ENCODE measurements around the gene MEIOC. TPM values are rescaled to one million over a fixed set of nuclear protein-coding genes. Genes with fewer than 3 reads are reported as not detected.
A peak's percentile ranks its signal among the peaks of the same experiment; 100 is the strongest.

MEIOC gene
- total RNA-seq, 1 experiment from 2014 or later, result not detected

- Histone ChIP-seq H3K4me1 (ENCODE audit: insufficient read depth, low read length) (no peaks in the 10 kb centered on the region), H3K27me3 (ENCODE audit: low read length) (no peaks in the 10 kb centered on the region), H3K9me3 (ENCODE audit: low read length) (no peaks in the 10 kb centered on the region), H4K20me1 (ENCODE audit: low read length) (no peaks in the 10 kb centered on the region), H2AFZ (ENCODE audit: low read length) (no peak overlapping the region), H3K9me2 (replicated peaks; ENCODE audit: low read length) (no peaks in the 10 kb centered on the region), H3K9ac (ENCODE audit: low read length) (no peak overlapping the region), H3K27ac (ENCODE audit: low read length) (no peak overlapping the region), H3K79me2 (ENCODE audit: low read length) (no peaks in the 10 kb centered on the region), H3K4me2 (ENCODE audit: low read length) (no peak overlapping the region), H3F3A (ENCODE audit: low read length, unreplicated experiment) (no peaks in the 10 kb centered on the region), H3K36me3 (ENCODE audit: low read depth, low read length) (no peaks in the 10 kb centered on the region), H3K4me3 (ENCODE audit: low read length) (no peak overlapping the region)
- DNase-seq (no peak), ATAC-seq (no peak)
- POLR2A ChIA-PET (ENCODE audit: unreplicated experiment), result no interaction called here
- TF ChIP-seq EZH2 (IDR thresholded peaks at IDR 0.05; ENCODE audit: low read length, unreplicated experiment) (no peak), EZH2phosphoT487 (IDR thresholded peaks at IDR 0.05; ENCODE audit: borderline replicate concordance, low read length) (no peak), CTCF (conservative IDR thresholded peaks at IDR 0.05; ENCODE audit: low read depth, low read length) (no peak)
- no TSS peak for BruUV-seq (replicated peaks)
- intact Hi-C loops (cut with micrococcal nuclease), result no loop called here
- CTCF ChIA-PET, result no interaction called here
Observed at GRCh38 chr17:44607836-44608690, 48.2 kb upstream of the MEIOC start.

- no peaks in the 10 kb centered on the region for H3K79me2 ChIP-seq (ENCODE audit: low read length)
- H3F3A ChIP-seq (ENCODE audit: low read length, unreplicated experiment), result no peaks in the 10 kb centered on the region
- ChIA-PET CTCF (no interaction called here), POLR2A (ENCODE audit: unreplicated experiment) (no interaction called here)
- intact Hi-C loops (cut with micrococcal nuclease), result no loop called here
- H3K4me2 ChIP-seq (ENCODE audit: low read length), result no peak overlapping the region
- TF ChIP-seq EZH2 (IDR thresholded peaks at IDR 0.05; ENCODE audit: low read length, unreplicated experiment), result no peak
- TF ChIP-seq CTCF (conservative IDR thresholded peaks at IDR 0.05; ENCODE audit: low read depth, low read length), result no peak
- no peak for TF ChIP-seq EZH2phosphoT487 (IDR thresholded peaks at IDR 0.05; ENCODE audit: borderline replicate concordance, low read length)
- DNase-seq, result no peak
- no peak overlapping the region for H3K27ac ChIP-seq (ENCODE audit: low read length)
- no peaks in the 10 kb centered on the region for H3K27me3 ChIP-seq (ENCODE audit: low read length)
- H3K36me3 ChIP-seq (ENCODE audit: low read depth, low read length), result no peaks in the 10 kb centered on the region
- H3K4me1 ChIP-seq (ENCODE audit: insufficient read depth, low read length), result no peaks in the 10 kb centered on the region
- no peak overlapping the region for H2AFZ ChIP-seq (ENCODE audit: low read length)
- H3K9me2 ChIP-seq (replicated peaks; ENCODE audit: low read length), result no peaks in the 10 kb centered on the region
- H3K4me3 ChIP-seq (ENCODE audit: low read length), result no peak overlapping the region
- H4K20me1 ChIP-seq (ENCODE audit: low read length), result no peaks in the 10 kb centered on the region
- peak; percentile 35; the same call in 1 of the 2 replicates for ATAC-seq
- no TSS peak for BruUV-seq (replicated peaks)
- H3K9me3 ChIP-seq (ENCODE audit: low read length), result no peaks in the 10 kb centered on the region
- no peak overlapping the region for H3K9ac ChIP-seq (ENCODE audit: low read length)
Observed at GRCh38 chr17:44608727-44609435, 47.4 kb upstream of the MEIOC start.

GRCh38 chr17:44610331-44610730 lies 45.9 kb upstream of the MEIOC start:
- no peak for DNase-seq

More at GRCh38 chr17:44610331-44610730, 45.9 kb upstream of the MEIOC start:
- Histone ChIP-seq H3K9me2 (replicated peaks; ENCODE audit: low read length) (no peaks in the 10 kb centered on the region), H3K36me3 (ENCODE audit: low read depth, low read length) (no peaks in the 10 kb centered on the region), H3K4me1 (ENCODE audit: insufficient read depth, low read length) (no peaks in the 10 kb centered on the region), H4K20me1 (ENCODE audit: low read length) (no peaks in the 10 kb centered on the region), H2AFZ (ENCODE audit: low read length) (no peak overlapping the region), H3K4me2 (ENCODE audit: low read length) (no peak overlapping the region), H3K9me3 (ENCODE audit: low read length) (no peaks in the 10 kb centered on the region), H3K4me3 (ENCODE audit: low read length) (no peak overlapping the region), H3K27ac (ENCODE audit: low read length) (no peak overlapping the region), H3K79me2 (ENCODE audit: low read length) (no peaks in the 10 kb centered on the region), H3F3A (ENCODE audit: low read length, unreplicated experiment) (no peaks in the 10 kb centered on the region), H3K9ac (ENCODE audit: low read length) (no peak overlapping the region), H3K27me3 (ENCODE audit: low read length) (peaks cover 10% of the 10 kb centered on the region)
- TF ChIP-seq CTCF (conservative IDR thresholded peaks at IDR 0.05; ENCODE audit: low read depth, low read length) (no peak), EZH2phosphoT487 (IDR thresholded peaks at IDR 0.05; ENCODE audit: borderline replicate concordance, low read length) (no peak), EZH2 (IDR thresholded peaks at IDR 0.05; ENCODE audit: low read length, unreplicated experiment) (no peak)
- no TSS peak for BruUV-seq (replicated peaks)
- ChIA-PET POLR2A (ENCODE audit: unreplicated experiment) (interaction anchor here (0.5 kb wide), 1 partner anchor 96 kb away, joined by 3 read pairs; no protein-coding TSS in a partner anchor), CTCF (no interaction called here)
- intact Hi-C loops (cut with micrococcal nuclease), result no loop called here
- ATAC-seq, result no peak

All from PC-3 (cell line).